Measurements from ENCODE around the gene MECP2. TPM values are rescaled to one million over a fixed set of nuclear protein-coding genes. Genes with fewer than 3 reads are reported as not detected.

Gene MECP2
- total and polyA plus RNA-seq, 2 of the 13 experiments (the other 11 are each of a cell fraction or from before 2014, with no cell fraction given) = 7.9 to 18.1 TPM

- no peak overlapping the region for H3K4me3 ChIP-seq (replicated peaks in 1 of 3; ENCODE audit: insufficient read depth in 1 of 3, low read depth in 2 of 3, low read length in 3 of 3)
- no peak for DNase-seq (ENCODE audit: low spot score)
- in situ Hi-C loops (cut with HindIII; ENCODE audit: extremely low pct_ligation_motif_present, low pct_unique_long_range_greater_than_20kb) = no loop called here
- ChIA-PET POLR2A (no interaction called here), CTCF (ENCODE audit: low intra/inter-chr PET ratio, low total read pairs) (no interaction called here)
- FAIRE-seq = no peak
- 100% methylated on average over 1 of the region's 10 CpGs for WGBS (ENCODE audit: low lambda C conversion rate)
- H2AFZ ChIP-seq (ENCODE audit: low read length) = no peak overlapping the region
- H3K9me3 ChIP-seq (ENCODE audit: low read length) = no peaks in the 10 kb centered on the region
- H3K36me3 ChIP-seq (replicated peaks in 1 of 2; ENCODE audit: control insufficient read depth in 1 of 2, insufficient read depth in 2 of 2, low read length in 2 of 2) = no peaks in the 10 kb centered on the region
- intact Hi-C loops (cut with micrococcal nuclease; ENCODE audit: unreplicated experiment) = no loop called here
- ATAC-seq = no peak
- no peaks in the 10 kb centered on the region for H4K20me1 ChIP-seq (ENCODE audit: insufficient read depth, low read length)
- no peak overlapping the region for H3K27ac ChIP-seq (ENCODE audit: extremely low read length, insufficient read depth, low read length)
- H3K79me2 ChIP-seq (ENCODE audit: insufficient read depth, low read length) = no peaks in the 10 kb centered on the region
- H3K9ac ChIP-seq (ENCODE audit: insufficient read depth, low read depth, low read length) = no peak overlapping the region
- H3K4me1 ChIP-seq (ENCODE audit: insufficient read depth, low read length) = peaks cover 26% of the 10 kb centered on the region
- BruUV-seq (replicated peaks) = no TSS peak
- H3K4me2 ChIP-seq (ENCODE audit: low read depth, low read length) = no peak overlapping the region
- no peaks in the 10 kb centered on the region; a peak in 1 of 5 replicates for H3K27me3 ChIP-seq (ENCODE audit: control insufficient read depth in 1 of 2, insufficient read depth in 2 of 2, low read length in 2 of 2)
- TF ChIP-seq FOSL1 (CRISPR knock-in tag; IDR thresholded peaks at IDR 0.05; ENCODE audit: borderline replicate concordance) (no peak), THAP7 (CRISPR knock-in tag; IDR thresholded peaks at IDR 0.05) (no peak), ZNF160 (CRISPR knock-in tag; IDR thresholded peaks at IDR 0.05) (no peak), CHD4 (IDR thresholded peaks at IDR 0.05; ENCODE audit: borderline replicate concordance, low read length) (no peak), ZNF101 (CRISPR knock-in tag; IDR thresholded peaks at IDR 0.05; ENCODE audit: borderline replicate concordance, low read depth) (no peak), ZBTB2 (CRISPR knock-in tag; IDR thresholded peaks at IDR 0.05; ENCODE audit: low read depth) (no peak), AKNA (CRISPR knock-in tag; IDR thresholded peaks at IDR 0.05; ENCODE audit: borderline replicate concordance) (no peak), TGIF2 (CRISPR knock-in tag; IDR thresholded peaks at IDR 0.05) (no peak), RARG (CRISPR knock-in tag; IDR thresholded peaks at IDR 0.05; ENCODE audit: low read depth) (no peak), MIXL1 (CRISPR knock-in tag; IDR thresholded peaks at IDR 0.05) (no peak), ERF (CRISPR knock-in tag; IDR thresholded peaks at IDR 0.05) (no peak), ZNF75D (CRISPR knock-in tag; IDR thresholded peaks at IDR 0.05; ENCODE audit: borderline replicate concordance) (no peak), ZNF598 (CRISPR knock-in tag; IDR thresholded peaks at IDR 0.05; ENCODE audit: borderline replicate concordance) (no peak), ZNF382 (CRISPR knock-in tag; IDR thresholded peaks at IDR 0.05; ENCODE audit: borderline replicate concordance) (no peak)
Observed at GRCh38 chrX:154140742-154141141, 43.2 kb upstream of the MECP2 start.
